Hematopoietic multipotent progenitor cell treated with erythropoietin and hydrocortisone succinate and interleukin-3 and kit ligand, for 17 days (in vitro differentiated cells): ENCODE results near the gene METTL3.

Source experiments
- DNase-seq: peaks from one replicate; pipeline ENCODE4 v3.0.0-alpha.2; 2015; ENCODE audit warnings: low spot score

METTL3 gene

GRCh38 chr14:21526672-21527317 is 15.7 kb upstream of the METTL3 start:
- DNase-seq, result no peak

GRCh38 chr14:21525962-21526671 is 15.0 kb upstream of the METTL3 start, which contains the start of gene SALL2:
Gene SALL2, minus strand, starts transcription at chr14:21526346. Its CDS starts 219 bp downstream, at chr14:21526127.
- DNase-seq, result no peak

GRCh38 chr14:21525571-21525961 is 14.4 kb upstream of the METTL3 start:
- DNase-seq, result no peak

GRCh38 chr14:21524575-21525490 is 13.7 kb upstream of the METTL3 start:
- no peak for DNase-seq

- DNase-seq, result no peak
These were observed 12.1 kb upstream of the METTL3 start for GRCh38 chr14:21523203-21523602.

- DNase-seq, result no peak
These were observed 10.4 kb upstream of the METTL3 start for GRCh38 chr14:21521501-21521900.

- no peak for DNase-seq
These were observed 9.6 kb upstream of the METTL3 start for GRCh38 chr14:21520767-21521166.

- DNase-seq, result no peak
These were observed 7.6 kb upstream of the METTL3 start for GRCh38 chr14:21518725-21519124.

- DNase-seq, result no peak
These were observed 3.2 kb upstream of the METTL3 start for GRCh38 chr14:21514341-21514740.

- DNase-seq, result no peak
These were observed 1.6 kb downstream of the METTL3 start for GRCh38 chr14:21509432-21510143.

GRCh38 chr14:21506557-21506956 is 4.6 kb downstream of the METTL3 start:
- no peak for DNase-seq

- no peak for DNase-seq
These were observed 6.1 kb downstream of the METTL3 start for GRCh38 chr14:21505012-21505553.

- DNase-seq, result no peak
These were observed 7.8 kb downstream of the METTL3 start for GRCh38 chr14:21503376-21503775.

GRCh38 chr14:21501568-21501967 is 9.6 kb downstream of the METTL3 start:
- no peak for DNase-seq

- DNase-seq, result peak; percentile 67
These were observed 12.3 kb downstream of the METTL3 start for GRCh38 chr14:21498540-21499526.

- DNase-seq, result no peak
These were observed 14.7 kb downstream of the METTL3 start for GRCh38 chr14:21496453-21496852.

- no peak for DNase-seq
These were observed 16.0 kb downstream of the METTL3 start for GRCh38 chr14:21494902-21495762.

GRCh38 chr14:21486640-21487087 is 24.5 kb downstream of the METTL3 start:
- no peak for DNase-seq

GRCh38 chr14:21476925-21477681 is 34.0 kb downstream of the METTL3 start, which contains the start of the genes RAB2B and TOX4:
Gene RAB2B, minus strand, starts transcription at chr14:21476959. Its CDS starts 87 bp downstream, at chr14:21476872.
Gene TOX4, plus strand, starts transcription at chr14:21477195. Its CDS starts 84 bp downstream, at chr14:21477279.
- DNase-seq, result peak; percentile 98
